Stimulated activated CD4-positive, alpha-beta T cell treated with anti-CD3 and anti-CD28 coated beads, Interleukin-1b, Interleukin-23, amount 100 ng/mL, for 1 hour (primary cell): ENCODE measurements around the gene SPRED2.

Experiments
- DNase-seq, 2 donors: peaks; one replicate each; pipeline ENCODE4 v3.0.0-alpha.2; 2020; ENCODE audit warnings: low read depth in 2 of 2

The SPRED2 gene

DNA sequence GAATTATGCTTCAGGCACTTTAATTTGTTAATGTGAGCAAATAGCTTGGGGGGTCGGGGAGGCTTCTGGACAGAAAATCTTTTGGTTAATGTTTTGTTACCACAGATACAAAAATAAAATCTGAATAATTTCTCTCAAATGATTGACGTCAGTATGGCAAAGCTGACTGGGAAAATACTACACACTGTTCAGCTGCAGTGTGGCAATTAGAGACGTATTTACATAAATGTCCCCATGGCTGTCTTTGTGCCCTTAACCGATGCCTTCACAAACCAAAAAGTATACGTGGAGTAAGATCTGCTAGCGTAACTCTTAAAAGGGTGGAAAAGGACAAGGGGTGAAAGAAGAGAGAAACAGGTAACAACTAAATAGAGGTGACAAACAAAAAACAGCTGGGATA, 121.3 kb downstream of the SPRED2 start:
- DNase-seq, result no peak

DNA sequence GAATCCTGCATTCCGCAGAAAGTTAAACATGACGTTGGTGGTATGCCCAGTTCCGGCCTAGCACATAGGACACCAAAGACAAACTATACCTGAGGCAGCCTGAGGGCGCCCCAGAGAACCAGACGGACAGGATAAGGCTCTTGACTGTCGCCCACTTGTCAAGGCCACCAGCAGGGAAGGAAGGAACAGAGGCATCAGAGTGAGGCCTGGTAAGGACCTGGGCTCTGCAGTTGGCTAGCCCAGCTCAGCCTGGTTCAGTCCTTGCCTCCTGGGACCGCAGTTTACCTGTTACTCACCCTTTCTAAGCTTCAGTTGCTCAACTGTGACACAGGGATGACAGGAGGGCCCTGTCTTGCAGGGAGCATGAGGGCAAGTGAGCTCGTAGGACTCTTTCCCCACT, 122.7 kb downstream of the SPRED2 start:
- no peak for DNase-seq

DNA sequence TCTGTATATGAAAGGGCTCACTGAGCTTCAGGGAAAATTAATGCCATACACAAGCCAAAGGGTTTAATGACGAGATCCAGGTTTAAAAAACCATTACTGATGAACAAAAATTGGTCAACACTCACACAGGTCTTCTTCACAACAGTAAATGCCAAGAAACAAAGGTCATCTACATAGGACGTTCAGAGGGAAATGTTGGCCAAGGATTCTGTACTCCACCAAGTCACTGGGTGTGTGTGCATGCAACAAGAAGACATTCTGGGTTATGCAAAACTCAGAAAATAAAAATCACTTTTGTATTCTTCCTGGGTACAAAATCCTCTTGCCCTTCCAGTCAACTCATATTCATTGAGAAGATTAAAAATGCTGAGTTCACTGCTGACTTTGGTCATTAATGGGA, 126.5 kb downstream of the SPRED2 start:
- no peak for DNase-seq

DNA sequence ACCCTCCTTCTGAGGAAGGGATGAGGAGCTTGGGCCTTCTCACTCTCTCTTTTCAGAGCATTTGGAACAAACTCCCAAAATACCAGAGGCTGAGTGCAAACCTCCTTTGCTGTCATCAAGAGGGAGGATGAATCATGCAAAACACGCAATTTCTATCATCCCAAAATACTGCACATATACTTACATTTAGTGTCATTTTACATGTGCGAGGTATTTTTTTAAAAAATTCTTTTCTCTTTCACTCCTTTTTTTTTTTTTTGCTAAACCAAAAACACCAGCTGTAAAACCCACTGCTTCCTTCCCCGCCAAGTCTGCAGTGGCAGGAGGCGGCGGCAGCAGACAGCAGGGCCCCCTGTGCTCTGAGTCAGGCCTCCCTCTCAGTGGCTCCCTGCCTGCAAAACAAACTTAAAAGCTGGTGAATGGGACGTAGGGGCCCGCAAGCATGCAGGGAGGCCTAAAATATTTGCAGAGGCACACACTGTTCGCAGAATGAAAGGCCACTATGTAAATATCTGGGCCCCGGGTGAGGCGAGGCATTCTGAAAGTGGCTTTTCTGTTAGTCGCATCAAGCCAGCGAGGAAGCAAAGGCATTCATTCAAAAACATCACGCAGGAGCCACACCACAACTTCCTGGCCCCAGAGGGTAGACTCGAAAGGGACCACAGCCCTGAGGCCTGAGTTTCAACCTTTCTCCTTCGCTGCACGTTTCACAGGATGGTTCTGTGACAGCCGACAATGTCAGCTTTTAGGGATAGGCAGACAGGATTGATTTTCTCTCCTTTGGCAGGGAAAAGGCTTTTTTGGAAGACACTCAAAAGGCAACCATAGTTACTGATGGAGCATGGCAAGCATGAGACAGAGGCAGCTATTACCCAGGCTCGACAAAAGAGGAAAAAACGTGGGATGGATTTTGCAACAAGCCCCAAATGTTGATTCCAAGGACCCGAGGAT, 131.4 kb downstream of the SPRED2 start:
- DNase-seq, result peak; percentile 22 to 49

DNA sequence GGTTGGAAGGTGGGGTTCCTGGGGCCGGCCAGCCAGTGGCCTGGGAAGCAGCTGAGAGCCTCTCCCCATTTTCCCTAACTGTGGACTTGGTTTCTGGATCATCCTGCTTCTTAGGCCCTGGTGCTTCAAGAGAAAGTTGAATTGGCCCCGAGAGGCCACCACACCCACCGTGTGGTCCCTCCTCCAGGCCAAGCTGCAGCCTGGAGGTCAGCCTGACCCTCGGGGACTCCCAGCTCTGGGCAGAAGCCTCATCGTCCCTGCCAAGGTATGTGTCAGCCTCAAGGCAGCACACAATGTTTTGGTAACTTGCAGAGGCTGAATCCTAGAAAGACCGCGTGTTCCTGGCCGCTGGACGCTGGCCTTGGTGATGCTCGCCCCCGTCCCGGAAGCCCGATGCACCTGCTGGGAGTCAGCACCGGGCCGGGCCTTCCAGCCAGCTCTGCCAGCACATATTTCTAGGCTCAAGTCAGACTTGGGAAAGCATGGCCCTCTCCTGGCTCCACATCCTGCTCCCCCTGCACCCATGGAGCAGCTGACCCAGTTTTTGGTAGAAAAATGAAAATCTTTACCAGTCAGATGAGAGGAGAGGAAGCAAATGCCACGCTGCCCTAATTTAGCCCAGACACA, 132.2 kb downstream of the SPRED2 start:
- no peak for DNase-seq

DNA sequence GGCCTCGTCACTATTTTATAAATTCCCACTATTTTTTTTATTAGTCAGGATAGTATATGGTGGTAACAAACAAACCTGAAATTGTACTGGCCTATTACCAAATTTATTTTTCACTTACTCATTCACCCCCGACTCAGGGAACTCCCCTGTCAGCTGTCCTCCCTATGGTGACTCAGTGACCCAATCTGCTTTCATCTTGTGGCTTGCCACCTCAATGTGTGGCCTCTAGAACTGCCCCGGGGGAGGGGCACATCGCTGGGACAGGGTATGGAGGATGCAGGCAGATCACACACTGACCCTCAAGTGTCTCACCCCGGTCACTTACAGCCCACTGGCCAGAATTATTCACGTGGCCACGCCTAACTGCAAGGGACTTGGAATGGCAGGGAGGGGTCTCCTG, 133.2 kb downstream of the SPRED2 start:
- DNase-seq, result peak in 1 of 2 donors; percentile 16

DNA sequence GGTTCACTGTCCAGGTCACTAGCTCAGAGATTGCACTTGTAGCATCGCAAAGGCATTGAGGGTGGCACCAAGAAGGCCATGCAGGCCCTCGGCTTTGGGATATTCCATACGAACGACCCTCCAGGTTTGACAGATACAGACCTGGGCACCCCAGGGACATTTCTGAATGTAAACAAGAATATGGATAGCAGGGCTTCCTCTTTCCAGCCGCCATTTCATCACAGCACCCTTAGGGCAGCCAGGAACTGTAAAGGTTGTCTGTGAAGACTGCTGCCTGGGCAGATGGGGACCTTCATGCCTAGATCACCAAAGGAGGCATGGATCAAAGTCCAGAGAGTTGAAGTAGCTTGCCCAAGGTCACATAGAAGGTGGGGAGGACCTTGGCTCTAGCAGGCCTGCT, 134.3 kb downstream of the SPRED2 start:
- no peak for DNase-seq

DNA sequence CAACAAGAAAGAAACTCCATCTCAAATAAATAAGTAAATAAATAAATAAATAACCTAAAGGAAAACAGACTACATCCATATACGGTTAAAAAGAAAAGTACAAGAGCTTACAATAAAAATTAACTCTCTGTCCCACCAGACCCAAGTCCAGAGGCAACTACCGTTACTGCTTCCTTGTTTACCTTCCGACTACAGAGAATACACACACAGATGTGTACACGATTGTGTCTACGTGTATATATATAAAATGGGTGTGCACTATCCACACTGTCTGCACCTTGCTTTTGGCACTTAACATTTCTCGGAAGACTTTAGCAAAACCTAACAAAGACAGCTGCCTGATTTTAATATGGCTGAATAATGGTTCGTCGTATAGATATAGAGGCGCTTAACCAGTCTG, 134.9 kb downstream of the SPRED2 start:
- no peak for DNase-seq

DNA sequence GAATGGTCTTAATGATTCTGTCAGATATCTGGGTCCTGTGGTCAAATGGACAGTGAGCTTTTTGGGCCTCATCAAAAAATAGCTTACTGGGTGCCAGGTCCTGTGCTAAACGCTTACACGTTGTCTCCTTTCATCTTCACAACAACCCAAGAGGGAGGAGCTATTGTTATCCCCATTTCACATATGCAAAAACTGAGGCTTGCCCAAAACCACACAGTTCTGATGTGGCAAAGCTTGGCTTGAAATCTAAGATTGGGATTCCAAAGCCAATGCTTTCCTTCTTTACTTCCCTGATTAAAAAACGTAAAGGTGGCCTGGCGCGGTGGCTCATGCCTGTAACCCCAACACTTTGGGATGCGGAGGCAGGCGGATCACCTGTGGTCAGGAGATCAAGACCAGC, 135.4 kb downstream of the SPRED2 start:
- DNase-seq, result no peak

DNA sequence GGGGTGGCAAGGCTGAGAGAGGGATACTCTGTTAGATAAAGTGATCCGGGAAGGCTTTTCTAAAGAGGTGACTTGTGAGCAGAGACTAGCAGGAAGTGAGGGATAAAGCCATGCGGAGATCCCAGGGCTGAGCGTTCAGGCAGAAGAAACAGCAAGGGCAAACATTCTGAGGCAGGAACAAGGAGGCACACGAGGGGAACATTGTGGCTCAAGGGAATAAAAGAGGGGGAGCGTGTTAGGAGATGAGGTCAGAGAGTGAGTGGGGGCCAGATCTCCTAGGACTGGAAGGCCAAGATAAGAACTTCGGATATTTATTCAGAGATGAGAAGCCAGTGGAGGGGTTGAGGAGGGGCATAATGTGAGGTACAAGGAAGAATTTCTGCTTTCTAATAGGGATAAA, 137.7 kb downstream of the SPRED2 start:
- DNase-seq, result no peak

DNA sequence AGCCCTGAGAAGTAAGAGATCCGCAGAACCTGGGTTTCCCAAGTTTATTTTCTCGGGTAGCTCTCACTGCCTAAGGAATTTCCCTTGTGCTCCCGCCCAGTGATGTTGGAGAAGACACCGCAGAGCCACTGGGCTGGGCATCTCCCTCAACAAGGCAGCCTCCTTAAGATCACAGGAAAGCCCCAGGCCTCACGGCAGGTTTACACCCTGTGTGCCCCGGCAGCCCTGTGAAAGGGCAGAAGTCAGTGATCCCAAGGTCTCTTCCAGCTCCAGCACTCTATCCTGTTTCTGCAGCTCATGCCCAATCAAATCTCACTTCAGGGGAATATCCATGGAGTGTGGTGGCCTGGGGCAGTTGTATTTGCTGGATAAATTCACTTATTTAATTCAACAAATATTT, 138.3 kb downstream of the SPRED2 start:
- DNase-seq, result no peak

DNA sequence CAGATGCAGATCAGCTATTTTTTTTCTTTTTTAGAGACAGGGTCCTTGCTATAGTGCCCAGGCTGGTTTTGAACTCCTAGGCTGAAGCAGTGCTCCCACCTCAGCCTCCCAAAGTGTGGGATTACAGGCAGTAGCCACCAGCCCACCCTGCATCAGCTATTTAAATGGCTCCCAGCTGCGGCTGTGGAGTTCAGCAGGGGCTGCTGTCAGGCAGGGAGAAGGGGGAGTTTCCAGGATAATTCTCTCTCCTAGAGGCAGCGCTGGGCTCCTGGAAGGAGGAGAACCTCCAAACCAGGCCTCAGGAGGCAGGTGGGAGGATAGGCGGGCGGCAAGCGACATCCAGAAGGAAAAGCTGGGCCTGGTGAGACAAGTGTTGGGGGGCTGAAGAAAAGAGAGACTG, 139.0 kb downstream of the SPRED2 start:
- no peak for DNase-seq

DNA sequence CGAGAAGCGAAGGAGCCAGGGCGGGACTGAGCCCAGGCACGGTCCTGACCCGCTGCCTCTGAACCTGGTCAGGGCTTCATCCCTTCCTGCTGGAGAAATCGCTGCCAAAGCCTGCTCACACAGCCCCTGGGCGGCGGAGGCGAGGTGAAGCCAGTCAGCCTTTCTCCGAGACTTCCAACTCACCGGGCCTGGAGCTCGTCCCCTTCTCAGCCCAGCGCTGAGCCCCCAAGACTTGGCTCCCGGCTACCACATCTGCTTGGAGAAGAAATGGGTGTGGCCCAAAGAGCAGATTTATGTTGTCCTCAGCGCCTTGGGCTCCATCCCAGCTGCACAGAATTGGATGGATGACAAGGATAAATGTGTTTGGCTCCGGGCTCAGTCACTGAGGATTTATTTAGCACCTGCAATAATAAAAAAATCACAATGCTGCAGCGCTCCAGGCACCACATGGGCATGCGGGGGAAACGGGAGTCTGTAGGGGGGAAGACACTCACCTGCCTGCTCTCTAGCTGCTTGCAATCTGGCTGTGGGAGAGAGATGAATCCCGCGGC, 139.9 kb downstream of the SPRED2 start:
- DNase-seq, result no peak

DNA sequence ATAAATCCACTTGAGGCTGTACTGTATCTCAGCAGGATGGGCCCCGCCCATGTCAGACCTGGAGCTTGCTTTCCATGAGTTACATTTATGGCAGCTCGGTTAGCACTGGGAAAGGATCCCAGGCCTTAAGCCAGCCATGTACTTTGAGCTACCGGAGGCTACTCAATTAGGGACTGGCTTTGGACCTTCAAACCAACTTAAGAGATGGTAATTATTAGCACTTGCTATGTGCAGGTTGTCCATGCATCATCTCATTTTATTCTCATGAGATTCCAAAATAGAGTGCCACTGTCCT, 140.3 kb downstream of the SPRED2 start:
- DNase-seq, result no peak

DNA sequence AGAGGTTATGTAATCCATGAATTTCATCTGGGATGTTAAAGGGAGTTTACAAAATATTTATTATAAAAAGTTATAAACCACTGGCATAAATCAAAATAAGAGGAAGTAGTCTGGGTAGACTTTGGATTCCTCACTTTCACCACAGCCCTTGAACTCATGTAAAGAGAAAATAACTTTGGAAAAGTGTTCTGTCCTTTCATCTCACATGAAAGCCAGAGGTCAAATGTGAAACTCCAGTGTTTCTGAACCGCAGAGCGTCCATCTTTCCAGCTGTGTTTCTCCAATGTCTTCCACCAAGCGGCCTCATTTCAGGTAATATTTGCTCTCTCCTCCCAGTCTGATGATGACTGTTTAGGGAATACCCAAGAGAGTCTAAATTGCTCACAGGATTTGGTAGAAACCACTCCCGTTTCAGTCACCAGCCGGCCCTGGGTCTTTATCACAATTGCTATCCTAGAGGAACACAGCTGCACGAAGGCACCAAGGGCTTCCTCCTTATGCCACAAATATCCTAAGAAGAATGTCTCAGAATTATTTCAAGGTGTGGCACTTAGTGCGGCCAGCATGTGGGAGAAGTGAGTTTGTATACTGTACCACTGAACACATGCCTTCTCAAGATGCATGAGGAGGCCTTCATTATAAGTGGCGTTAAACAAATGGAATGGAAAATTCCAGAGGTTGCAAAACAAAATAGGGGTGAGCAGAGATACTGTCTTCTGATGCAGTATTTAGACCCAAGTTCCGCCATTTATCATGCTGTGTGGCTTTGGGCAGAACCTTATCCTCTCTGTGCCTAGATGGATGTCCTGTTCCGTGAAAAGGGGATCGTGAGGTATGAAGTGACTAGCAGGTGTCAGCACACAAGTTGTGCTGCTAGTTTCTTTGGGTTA, 140.9 kb downstream of the SPRED2 start:
- no peak for DNase-seq

DNA sequence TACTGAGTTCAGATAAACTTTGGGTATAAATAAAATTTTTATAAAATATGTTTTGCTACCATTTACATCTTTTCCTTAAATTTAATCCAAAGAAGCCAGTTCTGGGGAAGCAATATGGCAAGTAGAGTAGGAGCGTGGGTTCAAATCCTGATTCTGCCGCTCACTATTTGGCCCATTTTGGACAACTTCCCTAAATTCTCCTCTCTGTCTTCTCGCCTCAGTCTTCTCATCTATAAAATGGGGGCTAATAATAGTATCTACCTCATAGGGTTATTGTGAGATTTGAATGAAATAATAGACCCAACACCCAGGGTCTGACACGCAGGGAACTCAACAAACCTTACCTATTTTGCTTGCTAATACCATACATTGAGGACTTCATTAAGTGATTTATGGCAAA, 145.0 kb downstream of the SPRED2 start:
- DNase-seq, result no peak

DNA sequence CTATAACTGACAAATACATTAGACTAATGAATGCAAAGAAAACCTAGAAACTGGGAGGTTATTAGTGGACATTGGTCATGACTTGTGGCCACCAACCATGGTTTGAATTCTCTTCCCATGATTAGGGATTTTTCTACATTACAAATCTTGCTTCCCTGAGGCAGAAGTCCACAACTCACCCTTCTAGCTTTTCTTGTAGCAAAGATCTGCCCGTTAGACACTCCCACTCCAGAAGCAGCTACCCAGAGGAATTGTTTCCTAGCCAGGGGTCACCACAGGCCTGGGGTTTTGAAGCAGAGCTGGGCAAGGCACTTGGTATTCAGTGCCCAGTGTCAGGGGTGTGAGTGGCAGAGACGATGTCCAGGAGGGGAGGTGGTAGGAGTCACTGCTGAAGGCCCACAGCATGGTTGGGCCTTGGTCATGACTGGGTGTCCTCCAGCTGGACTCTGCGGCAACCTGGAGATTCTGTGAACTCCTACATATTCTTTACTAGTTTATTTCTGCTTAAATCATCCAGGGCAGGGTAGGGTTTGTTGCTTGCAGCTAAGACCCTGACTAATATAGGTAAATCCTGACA, 149.8 kb downstream of the SPRED2 start:
- DNase-seq, result no peak

DNA sequence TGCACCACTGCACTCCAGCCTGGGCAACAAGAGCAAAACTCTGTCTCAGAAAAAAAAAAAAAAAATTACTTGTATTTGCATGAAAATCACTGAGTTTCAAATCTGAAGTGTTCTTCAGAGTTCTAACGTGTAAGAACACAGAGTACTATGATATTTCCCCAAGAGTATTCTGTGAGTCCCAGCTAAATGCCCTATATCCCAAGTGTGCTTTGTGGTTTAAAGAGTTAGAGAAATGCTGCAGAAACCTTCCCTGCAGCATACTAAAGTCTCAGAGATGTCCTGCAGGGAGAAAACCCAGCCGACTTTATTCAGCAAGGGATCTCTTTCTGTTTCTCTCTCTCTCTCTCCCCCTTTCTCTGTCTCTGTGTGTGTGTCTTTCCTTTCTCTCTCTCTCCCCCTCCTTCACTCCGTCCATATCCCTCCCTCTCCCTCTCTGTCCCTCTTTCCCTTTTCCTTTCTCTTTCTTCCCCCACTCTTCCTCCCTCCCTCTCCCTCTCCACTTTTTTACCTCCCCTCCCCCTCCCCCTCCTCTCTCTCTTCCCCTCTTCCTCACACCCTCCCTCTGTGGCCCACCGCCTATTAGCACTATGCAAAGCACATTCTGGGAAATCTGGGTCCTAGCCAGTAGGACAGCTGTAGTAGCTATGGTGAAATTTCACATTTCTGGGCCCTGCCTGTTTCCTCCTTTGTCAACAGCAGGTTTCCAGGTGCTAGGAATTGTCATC, 150.6 kb downstream of the SPRED2 start:
- no peak for DNase-seq

DNA sequence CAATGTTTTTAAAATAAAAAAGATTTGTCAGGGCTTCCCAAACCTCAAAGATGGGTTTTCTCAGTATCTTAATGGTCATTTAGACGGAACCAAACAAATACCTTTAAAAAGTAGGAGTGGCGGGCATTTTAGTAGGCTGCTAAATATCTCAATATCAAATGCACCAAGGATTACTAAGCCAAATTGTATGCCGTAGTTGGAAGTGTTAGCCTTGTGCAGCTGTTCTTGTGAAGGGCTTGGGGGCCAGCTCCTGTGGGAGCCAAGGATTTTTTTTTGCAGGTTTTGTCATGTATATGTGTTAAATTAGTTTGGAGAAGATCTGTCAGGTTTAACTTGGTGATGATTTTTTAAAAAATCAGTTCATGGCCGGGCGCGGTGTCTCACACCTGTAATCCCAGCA, 152.6 kb downstream of the SPRED2 start:
- no peak for DNase-seq

DNA sequence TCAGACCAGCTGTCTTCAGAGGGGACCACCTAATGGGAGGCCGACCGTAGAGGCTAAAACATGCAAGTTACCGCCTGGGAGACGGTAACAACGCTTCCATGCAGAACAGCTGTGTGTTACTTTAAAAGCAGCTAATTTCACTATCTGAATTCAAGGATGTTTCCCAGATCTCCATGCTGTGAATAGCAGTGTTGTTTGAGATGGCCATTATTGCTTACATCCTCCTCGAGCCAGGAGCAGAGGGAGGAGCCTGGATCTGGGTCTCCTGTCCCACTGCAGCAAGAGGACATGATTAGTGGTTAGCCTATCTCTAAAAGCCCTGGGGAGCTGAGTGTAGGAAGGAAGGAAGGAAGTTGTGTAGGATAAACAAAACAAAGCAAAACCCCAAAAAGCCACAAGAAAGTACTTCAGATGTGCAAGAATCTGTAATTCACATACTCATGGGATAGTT, 153.8 kb downstream of the SPRED2 start:
- no peak for DNase-seq
